Activated B cell treated with CpG ODN at 0.5 μM for 24 hours (primary cell): Measurements from ENCODE around the gene TGFB2. TPM values are rescaled to one million over a fixed set of nuclear protein-coding genes. Genes with fewer than 3 reads are reported as not detected.

ENCODE experiments used
- ATAC-seq: fragments of 200-7000 bp; cut with Tn5 transposase; one replicate; pipeline ENCODE4 v1.10.0; 2021; ENCODE audit warnings: low read depth, mild to moderate bottlenecking, moderate library complexity
- CTCF ChIA-PET: fragments of 350-600 bp; sonication (Branson Sonifier 250); formaldehyde crosslinking; loops from one replicate; lab custom pipeline; 2021; ENCODE audit warnings: antibody characterized with exemption; lab: Charles Lee
- POLR2A ChIA-PET: fragments of 350-600 bp; sonication (Branson Sonifier 250); formaldehyde crosslinking; loops from one replicate; lab custom pipeline; 2021; ENCODE audit warnings: antibody characterized with exemption; lab: Charles Lee
- DNase-seq: peaks from one replicate; pipeline ENCODE4 v3.0.0; 2022
- H3K27ac Mint-ChIP-seq: one replicate; pipeline ENCODE4 v1.8.0; 2020; ENCODE audit warnings: mixed read lengths
- H3K27me3 Mint-ChIP-seq: one replicate; pipeline ENCODE4 v1.8.0; 2021; ENCODE audit warnings: mixed read lengths
- H3K36me3 Mint-ChIP-seq: one replicate; pipeline ENCODE4 v1.8.0; 2021; ENCODE audit warnings: low read depth, mixed read lengths
- H3K4me1 Mint-ChIP-seq: one replicate; pipeline ENCODE4 v1.8.0; 2021; ENCODE audit warnings: mixed read lengths
- H3K4me3 Mint-ChIP-seq: one replicate; pipeline ENCODE4 v1.8.0; 2020; ENCODE audit warnings: mild to moderate bottlenecking, mixed read lengths
- H3K9me3 Mint-ChIP-seq: one replicate; pipeline ENCODE4 v1.8.0; 2020; ENCODE audit warnings: mixed read lengths
- CTCF ChIP-seq: fragments of 200-600 bp; IDR thresholded peaks from one replicate; pipeline ENCODE4 v1.8.0; 2022; ENCODE audit warnings: antibody characterized with exemption, mild to moderate bottlenecking
- intact Hi-C: fragments of 100-400 bp; cut with micrococcal nuclease; formaldehyde crosslinking; loops from one replicate; pipeline ENCODE4 v1.15.1; 2024
- total RNA-seq: library from RNA; stranded (reverse); gene quantifications from 2 replicates; pipeline ENCODE4 v1.2.3, GENCODE V29; 2022

The TGFB2 gene
- total RNA-seq, 1 donor from 2014 or later, result 1.6 TPM

GRCh38 chr1:218439541-218440295, 94.6 kb downstream of the TGFB2 start:
- POLR2A ChIA-PET, result no interaction called here

GRCh38 chr1:218443255-218443654, 98.1 kb downstream of the TGFB2 start:
- no peak overlapping the region for H3K4me3 Mint-ChIP-seq
- DNase-seq, result no peak
- intact Hi-C loops, result no loop called here

More at GRCh38 chr1:218439541-218440295, 94.6 kb downstream of the TGFB2 start:
- DNase-seq, result no peak
- Mint-ChIP-seq H3K27ac (no peak overlapping the region), H3K9me3 (no peaks in the 10 kb centered on the region), H3K36me3 (peaks cover 16% of the 10 kb centered on the region), H3K4me3 (no peak overlapping the region), H3K27me3 (no peaks in the 10 kb centered on the region), H3K4me1 (peaks cover 3% of the 10 kb centered on the region)
- TF ChIP-seq CTCF, result no peak
- no peak for ATAC-seq
- intact Hi-C loops, result no loop called here
- CTCF ChIA-PET, result no interaction called here

DNA sequence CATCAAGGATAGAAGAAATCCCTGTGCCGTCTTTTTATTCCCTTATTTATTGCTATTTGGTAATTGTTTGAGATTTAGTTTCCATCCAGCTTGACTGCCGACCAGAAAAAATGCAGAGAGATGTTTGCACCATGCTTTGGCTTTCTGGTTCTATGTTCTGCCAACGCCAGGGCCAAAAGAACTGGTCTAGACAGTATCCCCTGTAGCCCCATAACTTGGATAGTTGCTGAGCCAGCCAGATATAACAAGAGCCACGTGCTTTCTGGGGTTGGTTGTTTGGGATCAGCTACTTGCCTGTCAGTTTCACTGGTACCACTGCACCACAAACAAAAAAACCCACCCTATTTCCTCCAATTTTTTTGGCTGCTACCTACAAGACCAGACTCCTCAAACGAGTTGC, 99.0 kb downstream of the TGFB2 start:
- peaks cover 2% of the 10 kb centered on the region for H3K9me3 Mint-ChIP-seq
- no peaks in the 10 kb centered on the region for H3K27me3 Mint-ChIP-seq
- ATAC-seq (no peak), DNase-seq (no peak)
- peaks cover 3% of the 10 kb centered on the region for H3K4me1 Mint-ChIP-seq
- H3K36me3 Mint-ChIP-seq, result no peaks in the 10 kb centered on the region
- ChIA-PET POLR2A (no interaction called here), CTCF (no interaction called here)
- no peak for TF ChIP-seq CTCF
- no peak overlapping the region for H3K27ac Mint-ChIP-seq
- intact Hi-C loops, result no loop called here
- no peak overlapping the region for H3K4me3 Mint-ChIP-seq

More at GRCh38 chr1:218443255-218443654, 98.1 kb downstream of the TGFB2 start:
- no peaks in the 10 kb centered on the region for H3K36me3 Mint-ChIP-seq
- H3K27me3 Mint-ChIP-seq, result no peaks in the 10 kb centered on the region
- ChIA-PET CTCF (no interaction called here), POLR2A (no interaction called here)
- H3K9me3 Mint-ChIP-seq, result no peaks in the 10 kb centered on the region
- no peak overlapping the region for H3K27ac Mint-ChIP-seq
- TF ChIP-seq CTCF, result no peak
- no peak for ATAC-seq
- H3K4me1 Mint-ChIP-seq, result peaks cover 3% of the 10 kb centered on the region

- no peak for ATAC-seq
- ChIA-PET CTCF (no interaction called here), POLR2A (no interaction called here)
- Mint-ChIP-seq H3K4me3 (no peak overlapping the region), H3K27ac (no peak overlapping the region), H3K4me1 (peaks cover 3% of the 10 kb centered on the region), H3K36me3 (no peaks in the 10 kb centered on the region), H3K9me3 (peaks cover 2% of the 10 kb centered on the region), H3K27me3 (no peaks in the 10 kb centered on the region)
- intact Hi-C loops, result no loop called here
- TF ChIP-seq CTCF, result no peak
- no peak for DNase-seq
Observed at GRCh38 chr1:218444588-218444987, 99.5 kb downstream of the TGFB2 start.

DNA sequence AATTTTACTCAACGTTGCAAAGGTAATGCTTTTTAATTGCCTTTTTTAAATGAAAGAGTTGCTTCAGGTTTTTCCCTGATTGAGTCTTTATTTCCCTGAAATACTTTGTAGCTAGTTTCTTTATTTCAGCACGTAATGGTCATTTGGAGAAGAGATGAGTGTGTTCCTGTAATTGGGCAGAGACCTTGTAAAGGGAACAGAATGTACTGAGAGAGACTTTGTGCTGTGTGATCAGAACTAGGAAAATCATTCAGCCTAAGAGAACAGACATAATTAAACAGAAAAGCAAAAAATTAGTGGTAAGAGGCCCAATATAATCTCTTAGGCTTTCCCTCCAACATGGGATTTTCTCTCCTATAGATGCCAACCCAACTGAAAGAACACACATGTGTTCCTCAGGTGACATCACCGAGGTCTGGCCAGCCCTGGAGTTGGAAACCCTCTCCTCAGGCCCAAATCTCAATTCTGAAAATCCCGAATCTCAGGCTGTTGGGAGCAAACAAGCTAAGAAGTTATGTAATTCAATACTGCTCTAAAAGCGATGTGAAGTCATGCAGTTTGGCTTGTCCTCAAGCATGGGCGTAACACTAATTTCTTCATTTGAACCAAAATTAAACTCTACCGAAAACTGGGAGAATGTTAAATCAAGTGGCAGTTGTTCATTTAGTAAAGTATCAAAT, 102.0 kb downstream of the TGFB2 start:
- POLR2A ChIA-PET, result no interaction called here
- no peak overlapping the region for H3K4me3 Mint-ChIP-seq
- no peaks in the 10 kb centered on the region for H3K27me3 Mint-ChIP-seq
- CTCF ChIA-PET, result interaction anchor here (0.6 to 0.7 kb wide), 2 partner anchors 27 to 117 kb away, joined by 3 to 4 read pairs; no protein-coding TSS in a partner anchor
- no peak for TF ChIP-seq CTCF
- no peak overlapping the region for H3K27ac Mint-ChIP-seq
- peaks cover 3% of the 10 kb centered on the region for H3K4me1 Mint-ChIP-seq
- DNase-seq (no peak), ATAC-seq (no peak)
- intact Hi-C loops, result no loop called here
- peaks cover 2% of the 10 kb centered on the region for H3K9me3 Mint-ChIP-seq
- no peaks in the 10 kb centered on the region for H3K36me3 Mint-ChIP-seq
